SU-DHL-6 (cell line): Measurements from ENCODE around the gene USP43.

Experiments used
- H2AFZ ChIP-seq: fragments of 200-600 bp; sonication (generic); 2 replicates; pipeline ENCODE4 v1.6.1; 2014; ENCODE audit warnings: low read depth, mild to moderate bottlenecking, moderate library complexity, mixed read lengths, antibody characterized with exemption, low read length; ENCODE audit not compliant: severe bottlenecking
- H3F3A ChIP-seq: fragments of 200-600 bp; shearing (Covaris generic); 2 replicates; pipeline ENCODE4 v1.6.0; 2016; ENCODE audit warnings: antibody characterized with exemption, mild to moderate bottlenecking; ENCODE audit not compliant: insufficient read depth
- H3K27ac ChIP-seq: fragments of 200-600 bp; sonication (generic); 2 replicates; pipeline ENCODE4 v1.5.1; 2016; ENCODE audit warnings: low read depth, mild to moderate bottlenecking, low read length, moderate library complexity, mixed read lengths
- H3K27me3 ChIP-seq: fragments of 200-600 bp; sonication (generic), shearing (Covaris generic); 2 replicates; pipeline ENCODE4 v1.6.0; 2014; ENCODE audit warnings: mild to moderate bottlenecking, low read length
- H3K36me3 ChIP-seq: fragments of 200-600 bp; sonication (generic); 2 replicates; pipeline ENCODE4 v1.6.1; 2014; ENCODE audit warnings: mild to moderate bottlenecking, low read length, mixed read lengths
- H3K4me2 ChIP-seq: fragments of 300-600, 200-600 bp; shearing (Covaris generic), sonication (generic); 2 replicates; pipeline ENCODE4 v1.6.0; 2014; ENCODE audit warnings: low read length, low read depth, mild to moderate bottlenecking; ENCODE audit not compliant: poor library complexity, severe bottlenecking
- H3K4me3 ChIP-seq: fragments of 200-600 bp; sonication (generic); 2 replicates; pipeline ENCODE4 v1.5.1; 2014; ENCODE audit warnings: antibody characterized with exemption, low read length, mild to moderate bottlenecking, mixed read lengths; ENCODE audit not compliant: insufficient read depth, poor library complexity, severe bottlenecking
- H3K79me2 ChIP-seq: fragments of 200-600 bp; sonication (generic); 2 replicates; pipeline ENCODE4 v1.6.1; 2014; ENCODE audit warnings: mild to moderate bottlenecking, low read length, moderate library complexity; ENCODE audit not compliant: insufficient read depth
- H3K9ac ChIP-seq: fragments of 200-600 bp; sonication (generic); 2 replicates; pipeline ENCODE4 v1.7.0; 2014; ENCODE audit warnings: mild to moderate bottlenecking, low read length
- H3K9me2 ChIP-seq: fragments of 200-600 bp; sonication (generic); replicated peaks from 2 replicates; pipeline ENCODE4 v1.6.1; 2014; ENCODE audit warnings: low read length; ENCODE audit not compliant: insufficient read depth
- H3K9me3 ChIP-seq: fragments of 200-600 bp; sonication (generic); 2 replicates; pipeline ENCODE4 v1.6.1; 2014; ENCODE audit warnings: low read length, mixed read lengths; ENCODE audit not compliant: insufficient read depth
- H4K20me1 ChIP-seq: fragments of 200-600 bp; sonication (generic); 2 replicates; pipeline ENCODE4 v1.6.1; 2014; ENCODE audit warnings: low read depth, mild to moderate bottlenecking, antibody characterized with exemption, low read length, moderate library complexity, mixed read lengths
- EZH2phosphoT487 ChIP-seq: fragments of 200-600 bp; sonication (generic), shearing (Covaris generic); conservative IDR thresholded peaks from 2 replicates; pipeline ENCODE4 v1.6.1; 2018; ENCODE audit warnings: mild to moderate bottlenecking, antibody characterized with exemption, low read length, moderate library complexity, mixed read lengths
- TF ChIP-seq, protein P1 (sequence below): fragments of 200-600 bp; sonication (generic); IDR thresholded peaks from one replicate; pipeline ENCODE4 v1.5.1; 2017; ENCODE audit warnings: antibody characterized with exemption, mild to moderate bottlenecking, low read length, moderate library complexity; ENCODE audit not compliant: insufficient read depth, poor library complexity, severe bottlenecking

USP43 gene

DNA sequence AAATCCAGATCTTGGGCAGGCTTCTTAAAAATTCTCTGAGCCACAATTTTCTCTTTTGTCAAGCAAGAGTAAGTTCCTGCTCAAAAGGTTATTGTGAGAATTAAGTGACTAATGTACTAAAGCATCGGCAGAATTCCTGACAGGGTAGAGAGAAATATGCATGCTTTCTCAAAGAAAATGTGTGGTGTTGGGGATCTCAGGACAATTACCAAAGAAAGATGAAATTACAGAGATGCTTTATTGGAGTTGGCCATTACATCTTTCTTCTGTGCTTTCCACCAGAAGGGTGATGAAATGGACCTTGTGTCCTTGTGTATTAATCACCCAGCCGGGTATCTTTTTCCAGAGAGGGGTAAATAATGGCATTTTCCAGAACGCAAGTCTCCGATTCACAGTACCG, 1.7 kb upstream of the USP43 start:
- H3K27me3 ChIP-seq = no peaks in the 10 kb centered on the region
- H3K9ac ChIP-seq = no peak overlapping the region
- no peaks in the 10 kb centered on the region for H4K20me1 ChIP-seq
- H2AFZ ChIP-seq = no peak overlapping the region
- no peaks in the 10 kb centered on the region for H3K79me2 ChIP-seq
- H3K4me2 ChIP-seq = no peak overlapping the region
- H3K36me3 ChIP-seq = no peaks in the 10 kb centered on the region
- H3K9me2 ChIP-seq = no peaks in the 10 kb centered on the region
- no peak overlapping the region for H3K4me3 ChIP-seq
- no peak overlapping the region for H3K27ac ChIP-seq
- no peaks in the 10 kb centered on the region for H3K9me3 ChIP-seq
- H3F3A ChIP-seq = no peaks in the 10 kb centered on the region
- TF ChIP-seq, protein P1, sequence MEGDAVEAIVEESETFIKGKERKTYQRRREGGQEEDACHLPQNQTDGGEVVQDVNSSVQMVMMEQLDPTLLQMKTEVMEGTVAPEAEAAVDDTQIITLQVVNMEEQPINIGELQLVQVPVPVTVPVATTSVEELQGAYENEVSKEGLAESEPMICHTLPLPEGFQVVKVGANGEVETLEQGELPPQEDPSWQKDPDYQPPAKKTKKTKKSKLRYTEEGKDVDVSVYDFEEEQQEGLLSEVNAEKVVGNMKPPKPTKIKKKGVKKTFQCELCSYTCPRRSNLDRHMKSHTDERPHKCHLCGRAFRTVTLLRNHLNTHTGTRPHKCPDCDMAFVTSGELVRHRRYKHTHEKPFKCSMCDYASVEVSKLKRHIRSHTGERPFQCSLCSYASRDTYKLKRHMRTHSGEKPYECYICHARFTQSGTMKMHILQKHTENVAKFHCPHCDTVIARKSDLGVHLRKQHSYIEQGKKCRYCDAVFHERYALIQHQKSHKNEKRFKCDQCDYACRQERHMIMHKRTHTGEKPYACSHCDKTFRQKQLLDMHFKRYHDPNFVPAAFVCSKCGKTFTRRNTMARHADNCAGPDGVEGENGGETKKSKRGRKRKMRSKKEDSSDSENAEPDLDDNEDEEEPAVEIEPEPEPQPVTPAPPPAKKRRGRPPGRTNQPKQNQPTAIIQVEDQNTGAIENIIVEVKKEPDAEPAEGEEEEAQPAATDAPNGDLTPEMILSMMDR = no peak

DNA sequence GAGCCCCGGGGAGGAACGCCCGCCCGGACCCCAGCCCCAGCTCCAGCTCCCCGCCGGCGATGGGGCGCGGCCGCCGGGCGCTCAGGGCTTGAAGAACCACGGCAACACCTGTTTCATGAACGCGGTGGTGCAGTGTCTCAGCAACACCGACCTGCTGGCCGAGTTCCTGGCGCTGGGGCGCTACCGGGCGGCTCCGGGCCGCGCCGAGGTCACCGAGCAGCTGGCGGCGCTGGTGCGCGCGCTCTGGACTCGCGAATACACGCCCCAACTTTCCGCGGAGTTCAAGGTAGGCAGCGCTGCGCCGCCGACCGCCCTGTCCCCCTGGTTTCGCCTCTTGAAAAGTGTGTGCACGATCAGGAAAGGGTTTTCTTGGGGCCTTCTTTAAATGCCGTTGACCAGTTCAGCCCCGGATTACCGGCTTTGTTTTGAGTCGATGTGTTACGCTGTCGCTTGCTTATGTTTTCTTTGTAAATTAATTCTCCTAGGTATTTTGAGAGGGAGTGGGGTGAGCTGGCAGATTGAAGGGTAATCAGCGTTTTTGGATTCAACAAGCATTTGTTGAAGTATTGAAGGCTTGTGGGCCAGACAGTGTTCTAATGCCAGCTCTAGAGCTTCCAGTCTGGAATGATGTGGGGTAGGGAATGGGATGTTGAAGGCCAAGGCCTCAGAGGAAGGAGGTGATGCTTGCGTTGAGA, 681 bp downstream of the USP43 start:
- Histone ChIP-seq H3K27me3 (no peaks in the 10 kb centered on the region), H3K36me3 (no peaks in the 10 kb centered on the region), H3K79me2 (no peaks in the 10 kb centered on the region), H3F3A (no peaks in the 10 kb centered on the region), H3K9me3 (no peaks in the 10 kb centered on the region), H3K4me2 (no peak overlapping the region), H4K20me1 (no peaks in the 10 kb centered on the region), H3K9me2 (no peaks in the 10 kb centered on the region), H2AFZ (no peak overlapping the region), H3K4me3 (no peak overlapping the region), H3K27ac (no peak overlapping the region), H3K9ac (no peak overlapping the region)
- no peak for TF ChIP-seq EZH2phosphoT487
- TF ChIP-seq, protein P1 = no peak

DNA sequence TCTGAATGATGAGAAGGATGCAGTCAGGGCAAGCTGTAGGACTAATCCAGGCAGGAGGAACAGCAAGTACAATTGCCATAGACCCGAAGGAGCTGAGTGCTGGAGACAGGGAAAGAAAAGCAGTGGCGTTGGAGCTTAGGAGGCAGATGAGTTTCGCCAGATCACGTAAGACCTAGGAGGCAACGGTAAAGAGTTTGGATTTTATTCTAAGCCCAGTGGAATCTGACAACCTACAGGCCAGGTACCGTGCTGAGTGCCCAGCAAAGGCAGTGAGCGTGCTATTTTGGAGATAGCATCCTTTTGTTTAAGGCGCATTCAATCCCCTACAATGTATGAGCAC, 1.2 kb downstream of the USP43 start:
- Histone ChIP-seq H3K36me3 (no peaks in the 10 kb centered on the region), H3K27ac (no peak overlapping the region), H4K20me1 (no peaks in the 10 kb centered on the region), H2AFZ (no peak overlapping the region), H3K4me2 (no peak overlapping the region), H3K4me3 (no peak overlapping the region), H3K9me2 (no peaks in the 10 kb centered on the region), H3K9me3 (no peaks in the 10 kb centered on the region), H3K9ac (no peak overlapping the region), H3F3A (no peaks in the 10 kb centered on the region), H3K79me2 (no peaks in the 10 kb centered on the region), H3K27me3 (no peaks in the 10 kb centered on the region)
- TF ChIP-seq, protein P1 = no peak
- TF ChIP-seq EZH2phosphoT487 = no peak
